ENCODE measurements around the gene ARFGAP2.

DNA sequence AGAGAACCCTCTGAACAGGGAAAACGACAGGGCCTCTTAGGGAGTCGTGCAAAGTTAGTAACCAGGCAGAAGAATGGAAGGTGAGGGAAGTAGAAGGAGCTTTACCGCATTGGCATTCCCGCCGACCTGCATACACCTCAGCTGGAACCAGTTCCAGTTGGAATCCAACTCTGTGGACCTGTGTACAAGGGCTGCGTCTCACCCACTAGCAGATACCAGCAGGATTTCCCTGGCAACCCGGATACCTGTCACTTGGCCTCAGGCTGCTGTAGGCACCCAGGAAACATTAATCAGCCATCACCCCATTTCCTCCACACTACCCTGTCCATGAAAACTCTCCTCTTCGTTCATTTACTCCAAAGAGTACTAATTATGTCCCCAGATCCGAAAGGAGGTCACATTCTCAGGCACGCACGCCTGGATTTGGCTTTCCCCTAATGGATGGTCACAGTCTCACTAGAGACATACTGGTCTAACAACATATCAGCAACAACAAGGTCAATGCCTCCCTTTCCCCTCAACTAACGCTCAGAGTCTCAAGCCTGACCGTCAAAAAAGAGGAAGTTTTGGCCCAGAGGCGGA lies 842 bp downstream of the ARFGAP2 start:
- TF ChIP-seq, protein P1, sequence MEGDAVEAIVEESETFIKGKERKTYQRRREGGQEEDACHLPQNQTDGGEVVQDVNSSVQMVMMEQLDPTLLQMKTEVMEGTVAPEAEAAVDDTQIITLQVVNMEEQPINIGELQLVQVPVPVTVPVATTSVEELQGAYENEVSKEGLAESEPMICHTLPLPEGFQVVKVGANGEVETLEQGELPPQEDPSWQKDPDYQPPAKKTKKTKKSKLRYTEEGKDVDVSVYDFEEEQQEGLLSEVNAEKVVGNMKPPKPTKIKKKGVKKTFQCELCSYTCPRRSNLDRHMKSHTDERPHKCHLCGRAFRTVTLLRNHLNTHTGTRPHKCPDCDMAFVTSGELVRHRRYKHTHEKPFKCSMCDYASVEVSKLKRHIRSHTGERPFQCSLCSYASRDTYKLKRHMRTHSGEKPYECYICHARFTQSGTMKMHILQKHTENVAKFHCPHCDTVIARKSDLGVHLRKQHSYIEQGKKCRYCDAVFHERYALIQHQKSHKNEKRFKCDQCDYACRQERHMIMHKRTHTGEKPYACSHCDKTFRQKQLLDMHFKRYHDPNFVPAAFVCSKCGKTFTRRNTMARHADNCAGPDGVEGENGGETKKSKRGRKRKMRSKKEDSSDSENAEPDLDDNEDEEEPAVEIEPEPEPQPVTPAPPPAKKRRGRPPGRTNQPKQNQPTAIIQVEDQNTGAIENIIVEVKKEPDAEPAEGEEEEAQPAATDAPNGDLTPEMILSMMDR (IDR thresholded peaks at IDR 0.05) = no peak
- no peak for TF ChIP-seq POLR2A (IDR thresholded peaks at IDR 0.05)

All from testis (tissue), 2 donors.